NT2/D1 (cell line): Measurements from ENCODE around the gene SRBD1.

Source experiments
- YY1 ChIP-seq: IDR thresholded peaks from 2 replicates; pipeline ENCODE4 v1.6.1; 2011; ENCODE audit not compliant: insufficient read length, insufficient read depth
- ZNF274 ChIP-seq: IDR thresholded peaks from 2 replicates; pipeline ENCODE4 v1.6.1; 2011; ENCODE audit warnings: mild to moderate bottlenecking, low read depth, low read length

DNA sequence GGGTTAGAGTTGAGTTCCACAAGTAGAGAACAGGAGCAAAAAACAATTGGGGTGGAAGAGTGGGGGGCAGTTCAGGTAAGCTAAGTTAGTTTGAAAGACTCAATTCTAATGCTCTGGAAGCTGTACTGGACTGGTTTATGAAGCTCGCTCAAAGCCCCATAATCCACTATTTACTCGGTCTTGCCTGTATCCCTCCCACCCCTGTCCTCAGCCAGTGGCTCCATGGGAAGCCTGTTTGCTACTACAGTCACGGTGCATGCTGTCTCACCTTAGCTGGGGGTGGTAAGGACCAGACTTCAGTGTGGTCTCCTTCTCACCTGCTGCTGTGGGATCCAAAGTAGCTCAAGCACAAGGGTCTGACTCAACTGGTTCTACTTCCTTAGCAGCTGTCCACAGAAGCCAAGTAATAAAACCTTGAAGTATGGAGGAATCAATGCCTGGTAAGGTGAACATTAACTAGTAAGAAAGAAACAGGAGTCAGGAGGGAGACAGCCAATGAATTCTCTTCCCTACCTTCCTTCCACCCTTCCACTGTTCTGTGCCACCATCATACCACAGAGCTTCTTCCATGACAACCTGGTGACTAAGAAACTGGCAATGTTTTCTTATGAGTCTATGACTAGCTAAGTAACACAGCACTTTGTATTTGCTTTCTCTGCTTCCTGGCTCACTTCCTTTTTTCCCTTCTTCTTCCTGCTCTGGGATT lies 230.8 kb downstream of the SRBD1 start:
- TF ChIP-seq ZNF274 = no peak
- no peak for TF ChIP-seq YY1
